Mesodermal cell (in vitro differentiated cells): ENCODE results near the gene VASP.
A peak's percentile ranks its signal among the peaks of the same experiment; 100 is the strongest.

ENCODE experiments used
- H3K27ac ChIP-seq: 2 replicates; pipeline ENCODE4 v1.7.0; 2013; ENCODE audit warnings: mild to moderate bottlenecking, low read depth, low read length, moderate library complexity; ENCODE audit not compliant: severe bottlenecking
- H3K36me3 ChIP-seq: 2 replicates; pipeline ENCODE4 v1.7.1; 2013; ENCODE audit warnings: mild to moderate bottlenecking, low read length, moderate library complexity; ENCODE audit not compliant: control insufficient read depth, insufficient read depth
- H3K4me1 ChIP-seq: one replicate; pipeline ENCODE4 v1.7.1; 2013; ENCODE audit warnings: mild to moderate bottlenecking, low read length; ENCODE audit not compliant: insufficient read depth, control insufficient read depth, poor library complexity, severe bottlenecking
- H3K4me3 ChIP-seq: 2 replicates; pipeline ENCODE4 v1.7.0; 2013; ENCODE audit warnings: low read length, control low read depth, mild to moderate bottlenecking; ENCODE audit not compliant: insufficient read depth, poor library complexity, severe bottlenecking; ENCODE audit errors: extremely low read depth
- H3K9me3 ChIP-seq: 2 replicates; pipeline ENCODE4 v1.7.1; 2013; ENCODE audit warnings: mild to moderate bottlenecking, low read length, moderate library complexity; ENCODE audit not compliant: control insufficient read depth
- WGBS, 2 experiments: methylation state at CpG; one replicate each; pipeline ENCODE4 v1.1.5; 2013; ENCODE audit warnings: missing lambda C conversion rate in 2 of 2; ENCODE audit not compliant: insufficient coverage in 2 of 2; 5-methylcytosine and 5-hydroxymethylcytosine counted together

Gene VASP

DNA sequence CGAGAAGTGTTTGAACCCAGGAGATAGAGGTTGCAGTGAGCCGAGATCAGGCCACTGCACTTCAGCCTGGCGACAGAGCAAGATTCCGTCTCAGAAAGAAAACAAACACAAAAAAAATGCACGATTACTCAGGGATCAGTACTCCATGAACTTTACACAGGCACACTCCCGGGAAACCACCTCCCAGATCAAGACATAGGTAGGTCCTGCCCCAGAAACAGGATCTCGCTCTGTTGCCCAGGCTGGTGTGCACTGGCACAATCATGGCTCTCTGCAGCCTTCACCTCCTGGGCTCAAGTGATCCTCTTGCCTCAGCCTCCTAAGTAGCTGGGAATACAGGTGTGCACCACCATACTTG is 11.2 kb downstream of the VASP start:
- Histone ChIP-seq H3K9me3 (no peaks in the 10 kb centered on the region), H3K27ac (no peak overlapping the region), H3K4me1 (peaks cover 8% of the 10 kb centered on the region), H3K4me3 (no peak overlapping the region), H3K36me3 (peaks cover 91% of the 10 kb centered on the region)
- 95 to 100% methylated on average over 6 to 7 of the region's 7 CpGs for WGBS, 2 experiments

DNA sequence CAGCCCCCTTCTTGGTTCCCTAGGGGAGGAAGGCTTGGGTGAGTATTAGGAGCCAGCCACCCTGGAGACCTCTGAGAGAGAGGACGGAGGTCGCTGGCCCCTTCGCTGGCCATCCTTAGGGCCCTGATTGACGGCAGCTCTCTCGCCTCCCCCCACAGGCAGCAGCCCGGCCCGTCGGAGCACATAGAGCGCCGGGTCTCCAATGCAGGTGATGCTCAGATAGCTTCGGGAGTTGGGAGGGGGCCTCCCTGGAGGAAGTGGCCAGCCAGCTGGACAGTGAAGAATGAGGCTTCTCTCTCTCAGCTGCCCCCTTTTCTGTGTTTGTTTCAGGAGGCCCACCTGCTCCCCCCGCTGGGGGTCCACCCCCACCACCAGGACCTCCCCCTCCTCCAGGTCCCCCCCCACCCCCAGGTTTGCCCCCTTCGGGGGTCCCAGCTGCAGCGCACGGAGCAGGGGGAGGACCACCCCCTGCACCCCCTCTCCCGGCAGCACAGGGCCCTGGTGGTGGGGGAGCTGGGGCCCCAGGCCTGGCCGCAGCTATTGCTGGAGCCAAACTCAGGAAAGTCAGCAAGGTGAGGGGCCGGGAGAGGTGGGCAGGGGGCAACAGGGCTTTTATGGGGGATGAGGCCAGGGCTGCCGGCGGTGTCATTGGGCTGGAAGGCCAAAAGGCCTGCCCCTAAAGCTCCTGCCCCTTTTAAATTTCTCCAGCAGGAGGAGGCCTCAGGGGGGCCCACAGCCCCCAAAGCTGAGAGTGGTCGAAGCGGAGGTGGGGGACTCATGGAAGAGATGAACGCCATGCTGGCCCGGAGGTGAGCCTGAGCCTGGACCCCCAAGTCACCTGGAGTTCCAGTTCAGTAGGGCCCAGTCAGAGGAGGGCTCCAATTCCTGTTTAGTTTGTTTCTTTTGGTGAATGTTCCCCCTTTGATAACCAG is 15.0 kb downstream of the VASP start:
- peaks cover 94% of the 10 kb centered on the region for H3K36me3 ChIP-seq
- H3K27ac ChIP-seq = no peak overlapping the region
- no peaks in the 10 kb centered on the region for H3K9me3 ChIP-seq
- 93 to 96% methylated on average over 14 to 16 of the region's 24 CpGs for WGBS, 2 experiments
- H3K4me3 ChIP-seq = no peak overlapping the region
- no peaks in the 10 kb centered on the region for H3K4me1 ChIP-seq

DNA sequence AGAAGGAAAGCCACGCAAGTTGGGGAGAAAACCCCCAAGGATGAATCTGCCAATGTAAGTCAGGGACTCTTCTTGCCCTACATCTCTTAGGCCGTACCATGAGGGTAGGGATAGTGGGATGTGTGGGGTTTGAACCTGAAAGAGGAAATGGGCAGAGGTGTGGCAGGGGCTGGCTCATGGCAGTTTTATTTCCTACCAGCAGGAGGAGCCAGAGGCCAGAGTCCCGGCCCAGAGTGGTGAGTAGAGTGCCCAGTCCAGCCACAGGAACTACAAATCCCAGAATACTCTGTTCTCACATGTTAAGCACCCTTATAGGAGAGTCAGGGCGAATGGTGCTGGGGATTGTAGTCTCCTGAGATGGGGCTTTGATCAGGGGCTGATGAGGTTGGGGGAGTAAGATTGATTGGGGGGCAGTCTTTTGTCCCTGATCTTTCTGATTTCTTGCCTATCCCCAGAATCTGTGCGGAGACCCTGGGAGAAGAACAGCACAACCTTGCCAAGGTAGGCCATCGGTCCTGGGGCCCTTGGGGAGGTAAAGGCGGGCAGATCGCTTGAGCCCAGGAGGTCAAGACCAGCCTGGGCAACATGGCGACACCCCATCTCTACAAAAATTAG is 16.5 kb downstream of the VASP start:
- Histone ChIP-seq H3K4me1 (no peaks in the 10 kb centered on the region), H3K27ac (peak overlapping the region; percentile 13), H3K36me3 (peaks cover 97% of the 10 kb centered on the region), H3K4me3 (no peak overlapping the region), H3K9me3 (no peaks in the 10 kb centered on the region)
- WGBS, 2 experiments = 80 to 83% methylated on average over 1 to 6 of the region's 9 CpGs

- H3K4me1 ChIP-seq = no peaks in the 10 kb centered on the region
- no peaks in the 10 kb centered on the region for H3K9me3 ChIP-seq
- 95 to 98% methylated on average over 10 to 13 of the region's 15 CpGs for WGBS, 2 experiments
- peaks cover 99% of the 10 kb centered on the region for H3K36me3 ChIP-seq
- no peak overlapping the region for H3K4me3 ChIP-seq
- no peak overlapping the region for H3K27ac ChIP-seq
These were observed 17.4 kb downstream of the VASP start for GRCh38 chr19:45524575-45525129.

DNA sequence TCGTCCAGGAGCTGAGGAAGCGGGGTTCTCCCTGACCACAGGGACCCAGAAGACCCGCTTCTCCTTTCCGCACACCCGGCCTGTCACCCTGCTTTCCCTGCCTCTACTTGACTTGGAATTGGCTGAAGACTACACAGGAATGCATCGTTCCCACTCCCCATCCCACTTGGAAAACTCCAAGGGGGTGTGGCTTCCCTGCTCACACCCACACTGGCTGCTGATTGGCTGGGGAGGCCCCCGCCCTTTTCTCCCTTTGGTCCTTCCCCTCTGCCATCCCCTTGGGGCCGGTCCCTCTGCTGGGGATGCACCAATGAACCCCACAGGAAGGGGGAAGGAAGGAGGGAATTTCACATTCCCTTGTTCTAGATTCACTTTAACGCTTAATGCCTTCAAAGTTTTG is 18.9 kb downstream of the VASP start:
- H3K4me3 ChIP-seq = no peak overlapping the region
- WGBS, 2 experiments = 92 to 100% methylated on average over 3 to 6 of the region's 9 CpGs
- peaks cover 87% of the 10 kb centered on the region for H3K36me3 ChIP-seq

GRCh38 chr19:45526971-45527370 is 19.7 kb downstream of the VASP start:
- no peak overlapping the region for H3K27ac ChIP-seq
- H3K9me3 ChIP-seq = peaks cover 12% of the 10 kb centered on the region
- peaks cover 79% of the 10 kb centered on the region for H3K36me3 ChIP-seq
- H3K4me3 ChIP-seq = no peak overlapping the region
- 97 to 100% methylated on average over 1 to 3 of the region's 4 CpGs for WGBS, 2 experiments
- H3K4me1 ChIP-seq = no peaks in the 10 kb centered on the region

More for the DNA sequence above, 18.9 kb downstream of the VASP start:
- Histone ChIP-seq H3K27ac (no peak overlapping the region), H3K4me1 (no peaks in the 10 kb centered on the region), H3K9me3 (peaks cover 4% of the 10 kb centered on the region)

DNA sequence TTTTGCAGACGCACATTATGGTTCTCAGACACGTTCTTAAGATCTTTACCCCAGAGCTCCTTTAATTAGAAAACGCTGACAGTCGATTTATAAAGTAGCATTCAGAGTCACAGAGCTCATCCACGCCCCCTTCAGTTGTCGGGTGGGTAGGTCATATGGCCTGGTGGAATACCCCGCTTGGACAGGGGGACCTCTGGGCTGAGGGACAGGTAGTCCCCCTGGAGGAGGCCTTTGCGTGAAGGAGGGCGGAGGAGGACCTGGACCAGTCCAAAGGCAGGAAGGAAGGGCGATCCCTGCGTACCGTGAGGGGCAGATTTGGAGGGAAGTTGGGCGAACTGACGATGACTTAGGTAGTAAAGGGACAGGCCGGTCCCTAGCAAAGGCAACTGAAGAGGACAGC is 20.5 kb downstream of the VASP start:
- peaks cover 71% of the 10 kb centered on the region for H3K36me3 ChIP-seq
- H3K9me3 ChIP-seq = peaks cover 15% of the 10 kb centered on the region
- WGBS, 2 experiments = 96 to 97% methylated on average over 14 to 15 of the region's 15 CpGs
- H3K27ac ChIP-seq = no peak overlapping the region
- no peak overlapping the region for H3K4me3 ChIP-seq
- H3K4me1 ChIP-seq = no peaks in the 10 kb centered on the region

- WGBS, 2 experiments = 86 to 88% methylated on average over 12 to 15 of the region's 17 CpGs
These were observed 21.0 kb downstream of the VASP start for GRCh38 chr19:45528149-45528743.

DNA sequence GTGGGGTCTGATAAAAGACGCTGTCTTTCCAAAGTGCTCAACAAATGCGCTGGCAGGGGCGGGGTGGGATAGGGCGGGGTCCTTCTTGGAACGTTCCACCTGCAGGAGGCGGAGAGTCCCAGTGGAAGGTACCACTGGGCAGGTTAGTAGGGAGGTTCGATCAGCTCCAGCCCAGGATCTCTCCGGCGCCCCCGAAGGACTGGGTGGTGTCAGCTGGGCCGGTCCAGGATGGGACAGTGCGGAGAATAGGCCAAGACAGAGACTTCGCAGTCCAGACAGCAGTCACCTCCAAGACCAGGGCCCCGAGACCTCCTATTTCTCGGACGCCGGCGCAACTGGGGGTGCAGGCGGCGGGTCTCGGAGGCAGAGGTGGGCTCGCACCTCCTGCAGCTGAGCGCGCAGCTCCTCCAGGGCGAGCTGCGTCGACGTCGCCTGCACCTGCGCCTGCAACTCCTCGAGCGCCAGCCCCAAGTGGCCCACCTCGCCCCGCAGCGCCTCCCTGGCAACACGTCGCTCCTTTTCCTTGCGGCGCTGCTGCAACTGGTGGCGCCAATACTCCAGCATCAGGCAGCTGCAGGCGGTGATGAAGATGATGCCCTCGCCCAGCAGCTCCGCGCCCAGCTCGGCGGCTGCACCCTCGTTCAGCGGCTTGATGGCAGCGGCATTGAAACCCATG is 21.6 kb downstream of the VASP start:
- H3K4me3 ChIP-seq = no peak overlapping the region
- H3K9me3 ChIP-seq = peaks cover 15% of the 10 kb centered on the region
- H3K36me3 ChIP-seq = peaks cover 60% of the 10 kb centered on the region
- no peaks in the 10 kb centered on the region for H3K4me1 ChIP-seq
- WGBS, 2 experiments = 92 to 93% methylated on average over 48 to 49 of the region's 49 CpGs
- H3K27ac ChIP-seq = no peak overlapping the region

More at GRCh38 chr19:45528149-45528743, 21.0 kb downstream of the VASP start:
- H3K27ac ChIP-seq = no peak overlapping the region
- H3K9me3 ChIP-seq = peaks cover 15% of the 10 kb centered on the region
- peaks cover 66% of the 10 kb centered on the region for H3K36me3 ChIP-seq
- no peaks in the 10 kb centered on the region for H3K4me1 ChIP-seq
- H3K4me3 ChIP-seq = no peak overlapping the region

- Histone ChIP-seq H3K9me3 (peaks cover 15% of the 10 kb centered on the region), H3K27ac (no peak overlapping the region), H3K4me1 (no peaks in the 10 kb centered on the region), H3K4me3 (no peak overlapping the region), H3K36me3 (peaks cover 55% of the 10 kb centered on the region)
- 91 to 97% methylated on average over 5 to 14 of the region's 14 CpGs for WGBS, 2 experiments
These were observed 22.1 kb downstream of the VASP start for GRCh38 chr19:45529420-45529785.
